GM21737 (cell line): ENCODE results near the gene ZDHHC14.
A peak's percentile ranks its signal among the peaks of the same experiment; 100 is the strongest.

ENCODE experiments used
- ATAC-seq: cut with Tn5 transposase; IDR thresholded peaks from one replicate; pipeline ENCODE4 v1.9.1; 2021; ENCODE audit warnings: mild to moderate bottlenecking, moderate library complexity; ENCODE audit not compliant: unreplicated experiment

Gene ZDHHC14

GRCh38 chr6:157513619-157514485, 132.9 kb downstream of the ZDHHC14 start:
- no peak for ATAC-seq

DNA sequence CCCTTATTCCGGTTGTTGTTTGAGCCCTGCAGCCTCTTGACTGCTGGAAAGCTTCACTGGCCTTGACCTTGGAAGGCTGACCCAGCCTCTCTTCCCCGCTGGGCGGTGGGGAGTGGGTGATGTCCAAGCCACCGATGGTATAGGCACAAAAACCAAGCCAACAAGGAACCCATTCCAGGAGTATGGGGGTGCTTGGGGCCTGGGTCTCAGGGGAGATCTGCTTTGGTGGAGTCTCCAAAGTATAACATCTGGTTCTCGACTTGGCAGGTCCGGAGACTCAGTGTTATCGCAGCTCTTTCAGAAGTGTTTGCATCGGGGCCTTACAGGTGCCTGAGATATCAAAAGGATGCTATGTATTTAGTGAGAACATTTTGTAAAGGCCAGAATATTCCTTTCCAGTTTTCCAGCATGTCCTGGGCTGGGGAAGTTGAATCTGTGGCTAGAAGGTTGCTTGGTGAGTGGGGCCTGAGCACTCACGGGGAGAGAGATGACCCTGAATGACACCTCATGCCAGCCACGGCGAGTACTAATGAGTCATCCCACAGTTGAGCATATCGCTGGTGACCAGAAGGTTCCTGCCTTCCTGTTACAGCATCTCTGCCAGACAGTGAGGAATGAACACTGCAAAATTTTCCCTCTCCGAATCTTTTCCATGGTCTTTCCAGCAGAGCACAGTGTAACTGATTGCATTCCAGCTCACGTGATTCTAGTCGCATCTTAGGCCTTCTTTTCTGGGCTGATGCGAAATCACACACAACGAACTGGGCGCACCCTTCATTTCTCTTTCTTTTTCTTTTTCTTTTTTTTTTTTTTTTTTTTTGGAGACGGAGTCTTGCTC, 133.9 kb downstream of the ZDHHC14 start:
- no peak for ATAC-seq

- ATAC-seq = no peak
Measured at GRCh38 chr6:157516319-157517026, 135.5 kb downstream of the ZDHHC14 start.

DNA sequence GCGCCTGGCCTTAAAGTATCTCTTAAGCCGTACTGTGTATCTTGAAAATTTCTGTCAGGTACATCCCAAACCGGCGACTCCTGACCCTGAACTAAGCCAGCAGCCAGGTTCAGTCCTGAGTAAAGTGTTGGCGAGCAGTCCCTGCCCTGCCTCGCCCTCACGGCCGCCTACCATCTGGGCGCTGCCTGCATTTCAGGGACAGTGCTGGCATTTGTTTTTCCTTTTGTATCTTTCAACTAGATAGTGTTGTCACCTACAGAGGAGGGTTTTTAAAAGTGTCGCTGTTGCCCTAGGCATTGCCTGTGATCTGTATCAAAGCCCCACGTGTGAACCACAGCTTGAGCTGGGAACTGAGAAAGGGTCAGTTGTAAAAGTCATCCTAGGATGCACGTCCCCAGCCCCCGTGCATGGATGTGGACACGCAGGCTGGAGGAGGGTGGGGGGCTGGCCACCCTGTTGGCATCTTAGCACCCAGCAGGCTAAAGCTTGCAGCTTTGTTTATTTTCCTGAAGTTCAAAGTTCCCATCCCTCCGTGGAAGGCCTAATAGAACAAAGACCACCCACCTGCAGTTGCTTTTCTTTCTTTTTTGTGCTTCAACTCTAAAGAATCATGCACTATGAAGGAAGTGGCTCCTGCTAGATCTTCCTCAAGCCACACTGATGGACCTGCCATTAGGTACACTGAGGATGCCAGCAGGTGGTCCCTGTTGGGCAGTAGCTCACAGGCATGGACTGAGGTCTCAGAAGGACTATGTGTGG, 136.8 kb downstream of the ZDHHC14 start:
- ATAC-seq = no peak

DNA sequence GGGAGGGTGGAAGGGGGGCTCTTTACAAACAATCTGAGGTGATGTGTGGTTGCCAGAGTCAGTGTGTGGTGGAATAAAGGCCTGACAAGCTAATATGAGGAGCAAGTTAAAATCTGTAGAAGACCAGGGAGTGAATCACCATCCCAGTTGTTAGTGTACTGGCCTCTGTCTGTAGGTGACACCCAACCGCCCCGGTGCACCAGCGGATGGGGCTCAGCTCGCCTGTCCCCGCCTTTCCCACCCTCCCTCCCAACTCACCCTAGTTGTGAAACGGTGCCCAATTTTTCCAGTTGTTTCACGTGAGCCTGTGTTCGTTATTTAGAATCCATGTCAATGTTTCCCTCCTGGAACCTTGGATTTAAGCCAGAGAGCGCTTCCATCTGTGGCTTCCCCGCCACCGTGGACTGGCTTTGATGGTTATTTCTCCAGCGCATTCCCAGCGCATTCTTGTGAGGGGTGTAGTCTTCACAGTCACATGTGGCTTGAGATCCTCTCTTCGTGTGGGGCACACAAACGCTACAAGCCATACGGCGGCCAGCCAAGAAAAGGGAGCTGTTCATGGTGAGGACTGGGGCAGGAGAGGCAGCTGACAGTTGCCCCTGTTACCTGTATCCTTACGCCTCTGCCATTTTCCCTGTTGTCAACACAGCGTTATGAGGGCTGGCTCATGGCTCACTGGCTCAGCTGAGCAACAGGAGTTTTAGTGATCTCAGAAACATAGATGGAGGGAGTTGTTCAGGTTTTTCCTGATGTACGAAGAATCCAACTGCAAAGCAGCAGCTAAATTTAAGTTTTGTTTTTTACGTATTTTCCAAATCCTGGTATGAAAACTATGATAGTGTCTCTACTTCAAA, 137.6 kb downstream of the ZDHHC14 start:
- ATAC-seq = no peak

DNA sequence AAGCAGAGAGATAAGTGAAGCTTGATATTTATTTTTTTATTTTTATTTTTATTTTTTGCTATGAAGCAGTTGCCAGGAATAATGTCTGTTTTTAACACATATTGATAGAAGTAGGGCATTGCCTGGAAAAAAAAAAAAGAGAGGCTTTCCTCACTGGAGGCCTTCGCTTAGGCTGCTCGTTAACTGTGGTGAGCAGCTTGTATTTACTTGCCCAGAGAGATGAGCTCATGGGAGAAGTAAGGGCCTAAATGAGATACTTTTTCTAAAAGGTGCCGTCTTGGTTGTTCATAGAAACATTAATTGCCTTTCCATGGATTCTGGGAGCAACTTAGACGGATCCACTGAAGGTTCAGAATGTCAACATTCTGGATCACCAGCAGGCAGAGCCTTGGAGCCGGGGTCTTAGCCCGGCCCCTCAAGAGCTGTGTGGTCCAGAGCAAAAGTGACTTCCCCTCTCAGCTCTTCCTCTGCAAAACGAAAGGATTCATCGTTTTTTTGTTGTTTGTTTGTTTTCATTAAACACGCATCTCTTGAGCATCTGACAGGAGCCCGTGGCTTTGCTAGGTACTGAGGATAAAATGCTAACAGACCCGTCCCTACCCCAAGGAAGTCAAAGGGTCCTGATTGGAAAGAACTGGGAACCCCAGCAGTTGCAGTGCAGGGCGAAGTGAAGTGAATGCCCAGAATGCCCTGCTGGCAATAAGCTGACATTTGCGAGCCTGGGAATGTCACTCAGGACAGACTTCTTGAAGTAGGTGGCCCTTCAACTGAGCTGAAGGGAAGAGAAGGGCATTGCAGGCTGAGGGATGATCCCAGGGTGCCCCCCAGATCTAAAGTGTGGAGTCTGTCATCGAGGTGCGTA, 138.5 kb downstream of the ZDHHC14 start:
- no peak for ATAC-seq

DNA sequence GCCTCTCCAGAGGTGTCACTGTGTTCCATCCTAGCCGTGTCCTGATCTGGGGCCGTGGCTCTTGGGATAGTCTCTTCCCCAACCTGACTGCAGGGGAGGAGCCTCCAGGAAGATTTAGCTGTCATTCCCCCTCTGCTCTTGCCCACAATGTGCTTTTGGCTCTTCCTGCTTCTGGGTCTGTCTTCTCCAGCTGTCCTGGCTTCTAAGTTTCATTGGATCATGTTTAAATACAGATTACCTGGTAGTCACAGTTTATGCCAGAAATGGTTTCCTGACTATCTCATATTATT, 139.1 kb downstream of the ZDHHC14 start:
- no peak for ATAC-seq

- no peak for ATAC-seq
Measured at GRCh38 chr6:157520596-157521361, 139.8 kb downstream of the ZDHHC14 start.

GRCh38 chr6:157521362-157522335, 140.7 kb downstream of the ZDHHC14 start:
- ATAC-seq = no peak

GRCh38 chr6:157522472-157522871, 141.5 kb downstream of the ZDHHC14 start:
- no peak for ATAC-seq

GRCh38 chr6:157524735-157525134, 143.7 kb downstream of the ZDHHC14 start:
- no peak for ATAC-seq

GRCh38 chr6:157525292-157525889, 144.4 kb downstream of the ZDHHC14 start:
- no peak for ATAC-seq

DNA sequence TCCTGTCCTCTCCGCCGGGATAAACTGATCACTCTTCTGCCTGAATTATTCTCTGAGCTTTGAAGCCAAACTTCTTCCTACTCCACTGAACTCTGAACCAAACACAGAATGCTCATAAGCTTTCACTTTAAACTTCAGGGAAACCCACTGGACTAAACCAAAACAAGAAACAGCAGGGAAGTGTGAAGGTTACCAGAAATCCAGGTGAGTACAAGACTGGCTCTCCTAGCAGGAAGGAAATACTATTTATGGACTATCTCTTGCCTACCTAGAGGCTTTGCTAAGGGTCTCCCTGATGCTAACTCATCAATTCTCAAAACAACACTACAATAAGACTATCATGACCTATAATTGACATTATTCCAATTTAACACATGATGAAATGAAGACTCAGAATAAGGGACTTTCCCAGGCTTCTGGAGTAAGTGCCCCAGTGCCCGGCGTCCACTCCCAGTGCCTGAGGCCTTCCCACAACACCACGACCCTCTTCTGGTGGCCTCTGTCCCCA, 145.0 kb downstream of the ZDHHC14 start:
- ATAC-seq = no peak

GRCh38 chr6:157527471-157527907, 146.5 kb downstream of the ZDHHC14 start:
- peak; percentile 88 for ATAC-seq

DNA sequence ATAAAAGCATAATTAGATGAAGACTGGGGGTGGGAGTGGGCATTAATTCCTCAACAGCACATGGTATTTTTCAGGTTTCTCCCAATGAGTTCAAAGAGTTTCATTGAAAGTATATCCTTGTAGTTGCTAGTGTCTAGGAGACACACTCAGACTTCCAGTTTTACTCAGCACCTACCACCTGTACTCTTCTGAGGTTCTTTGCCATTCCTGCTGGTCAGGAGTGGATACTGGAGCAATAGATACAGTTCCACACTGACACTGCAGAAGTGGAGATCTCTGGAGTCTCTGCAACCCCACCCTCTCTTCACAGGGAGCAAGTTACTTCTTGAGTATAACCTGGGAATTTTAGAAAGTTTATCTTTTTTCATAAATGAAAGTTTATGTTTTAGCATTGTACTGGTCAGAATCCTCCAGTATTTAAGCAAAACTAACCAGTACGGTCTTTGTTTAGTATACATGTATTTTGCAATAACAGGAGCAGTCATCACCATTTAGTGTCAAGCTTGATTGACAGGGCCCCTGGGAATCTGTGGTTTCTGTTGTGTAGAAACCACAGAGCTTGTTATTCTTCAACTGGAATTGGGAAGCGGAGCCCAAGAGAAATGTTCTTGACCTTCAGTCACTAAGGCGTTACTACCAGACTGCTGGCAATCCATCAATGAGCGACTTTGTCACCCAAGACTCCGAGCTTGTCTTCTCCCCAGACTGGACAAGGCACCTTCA, 148.1 kb downstream of the ZDHHC14 start:
- ATAC-seq = no peak

- no peak for ATAC-seq
Measured at GRCh38 chr6:157529654-157530039, 148.7 kb downstream of the ZDHHC14 start.
